Subcutaneous adipose tissue (tissue), 4 donors: Measurements from ENCODE around the gene KCNB1. TPM values are rescaled to one million over a fixed set of nuclear protein-coding genes. Genes with fewer than 3 reads are reported as not detected.

Experiments used
- total RNA-seq, 4 donors: library from RNA; depleted of rRNA; stranded (reverse); fragments of >200 nt; gene quantifications; one replicate each; pipeline ENCODE4 v1.1.0, GENCODE V29; 2016
- TF ChIP-seq, protein P1 (sequence below): fragments of 450-650 bp; IDR thresholded peaks from one replicate; pipeline ENCODE4 v1.5.1; 2016; ENCODE audit warnings: low read depth, mild to moderate bottlenecking, control low read depth, antibody characterized with exemption, moderate library complexity

Gene KCNB1
- total RNA-seq, 4 donors from 2014 or later, result 8.7 to 24.5 (median 17.7) TPM

DNA sequence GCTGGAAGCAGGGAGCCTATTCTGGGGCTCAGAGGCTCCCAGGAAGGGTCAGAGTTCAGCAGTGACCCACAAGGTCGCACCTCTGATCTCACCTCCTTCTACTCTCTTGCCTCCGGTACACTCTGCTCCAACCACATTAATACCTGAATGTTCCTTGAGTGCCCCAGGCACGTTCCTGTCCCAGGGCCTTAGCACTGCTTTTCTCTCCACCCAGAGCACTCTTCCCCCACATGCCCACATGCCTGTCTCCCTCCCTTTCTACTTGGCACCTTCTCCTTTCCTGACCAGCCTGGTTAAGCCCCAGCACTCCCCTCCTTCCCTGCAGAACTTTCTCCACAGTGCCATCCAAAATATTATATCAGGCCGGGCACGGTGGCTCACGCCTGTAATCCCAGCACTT, 13.4 kb downstream of the KCNB1 start:
- TF ChIP-seq, protein P1, sequence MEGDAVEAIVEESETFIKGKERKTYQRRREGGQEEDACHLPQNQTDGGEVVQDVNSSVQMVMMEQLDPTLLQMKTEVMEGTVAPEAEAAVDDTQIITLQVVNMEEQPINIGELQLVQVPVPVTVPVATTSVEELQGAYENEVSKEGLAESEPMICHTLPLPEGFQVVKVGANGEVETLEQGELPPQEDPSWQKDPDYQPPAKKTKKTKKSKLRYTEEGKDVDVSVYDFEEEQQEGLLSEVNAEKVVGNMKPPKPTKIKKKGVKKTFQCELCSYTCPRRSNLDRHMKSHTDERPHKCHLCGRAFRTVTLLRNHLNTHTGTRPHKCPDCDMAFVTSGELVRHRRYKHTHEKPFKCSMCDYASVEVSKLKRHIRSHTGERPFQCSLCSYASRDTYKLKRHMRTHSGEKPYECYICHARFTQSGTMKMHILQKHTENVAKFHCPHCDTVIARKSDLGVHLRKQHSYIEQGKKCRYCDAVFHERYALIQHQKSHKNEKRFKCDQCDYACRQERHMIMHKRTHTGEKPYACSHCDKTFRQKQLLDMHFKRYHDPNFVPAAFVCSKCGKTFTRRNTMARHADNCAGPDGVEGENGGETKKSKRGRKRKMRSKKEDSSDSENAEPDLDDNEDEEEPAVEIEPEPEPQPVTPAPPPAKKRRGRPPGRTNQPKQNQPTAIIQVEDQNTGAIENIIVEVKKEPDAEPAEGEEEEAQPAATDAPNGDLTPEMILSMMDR, result no peak

GRCh38 chr20:49468412-49468811, 14.1 kb downstream of the KCNB1 start:
- TF ChIP-seq, protein P1, result no peak

- TF ChIP-seq, protein P1, result no peak
Observed at GRCh38 chr20:49466114-49466912, 16.2 kb downstream of the KCNB1 start.

- TF ChIP-seq, protein P1, result no peak
Observed at GRCh38 chr20:49464556-49464955, 17.9 kb downstream of the KCNB1 start.

DNA sequence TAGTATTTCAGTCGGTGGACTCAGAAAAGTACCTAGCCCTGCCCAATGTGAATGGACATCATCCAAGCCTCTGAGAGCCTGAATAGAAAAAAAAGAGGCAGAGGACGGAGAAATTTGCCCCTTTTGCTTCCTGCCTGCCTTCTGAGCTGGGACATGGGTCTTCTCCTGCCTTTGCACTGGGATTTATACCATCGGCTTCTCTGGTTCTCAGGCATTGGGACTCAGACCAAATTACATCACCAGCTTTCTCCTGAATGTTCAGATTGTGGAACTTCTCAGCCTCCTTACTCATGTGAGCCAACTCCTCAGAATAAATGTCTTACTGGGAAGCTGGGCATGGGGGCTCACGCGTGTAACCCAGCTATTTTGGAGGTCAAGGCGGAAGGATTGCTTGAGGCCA, 19.8 kb downstream of the KCNB1 start:
- TF ChIP-seq, protein P1, result no peak

GRCh38 chr20:49461894-49462620, 20.4 kb downstream of the KCNB1 start:
- TF ChIP-seq, protein P1, result no peak

- TF ChIP-seq, protein P1, result no peak
Observed at GRCh38 chr20:49460916-49461315, 21.6 kb downstream of the KCNB1 start.
